NCI-H2029 treated with DMSO at 0.1 percent for 48 hours (cell line): ENCODE measurements around the gene EIF6.

ENCODE experiments used
- DNase-seq: peaks from one replicate; lab custom pipeline; 2025; lab: John Stamatoyannopoulos, UW

Gene EIF6

DNA sequence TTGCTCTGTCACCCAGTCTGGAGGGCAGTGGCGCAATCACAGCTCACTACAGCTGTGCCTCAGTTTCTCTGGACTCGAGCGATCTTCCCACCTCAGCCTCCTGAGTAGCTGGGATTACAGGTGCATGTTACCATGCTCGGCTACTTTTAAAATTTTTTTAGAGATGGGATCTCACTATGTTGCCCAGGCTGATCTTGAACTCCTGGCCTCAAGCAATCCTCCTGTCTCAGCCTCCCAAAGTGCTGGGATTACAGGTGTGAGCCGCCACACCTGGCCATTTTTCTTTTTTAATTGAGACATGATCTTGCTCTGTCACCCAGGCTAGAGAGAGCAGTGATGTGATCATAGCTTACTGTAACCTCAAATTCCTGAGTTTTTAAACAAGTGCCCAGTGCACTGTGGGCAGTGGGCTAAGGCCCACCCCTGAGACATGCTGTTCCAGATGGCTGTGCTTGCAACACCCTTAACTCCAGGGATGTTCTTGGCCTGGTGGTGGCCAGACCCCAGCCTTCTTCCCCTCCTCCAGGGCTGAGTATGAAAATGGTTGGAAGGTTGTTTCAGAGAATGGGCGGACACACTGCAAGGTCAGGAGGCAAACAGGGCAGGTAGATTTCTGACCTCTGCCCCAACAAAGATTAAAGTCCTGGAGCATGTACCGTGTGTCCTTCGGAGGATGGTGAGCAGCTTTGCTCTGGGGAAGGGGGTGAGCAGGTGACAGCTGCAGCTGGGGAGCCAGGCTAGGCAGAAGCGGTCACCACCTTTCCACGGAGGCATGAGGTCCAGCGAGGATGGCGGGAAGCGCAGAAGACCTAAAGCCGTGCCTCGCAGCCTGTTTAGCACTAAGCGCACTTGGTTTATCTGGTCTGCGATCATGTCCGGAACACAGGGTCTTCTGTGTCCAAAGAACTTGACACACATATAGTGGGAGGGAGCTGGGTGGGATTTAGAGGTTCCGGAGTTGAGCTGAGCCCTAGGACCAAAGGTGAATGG lies 9.0 kb upstream of the EIF6 start:
- DNase-seq, result no peak

DNA sequence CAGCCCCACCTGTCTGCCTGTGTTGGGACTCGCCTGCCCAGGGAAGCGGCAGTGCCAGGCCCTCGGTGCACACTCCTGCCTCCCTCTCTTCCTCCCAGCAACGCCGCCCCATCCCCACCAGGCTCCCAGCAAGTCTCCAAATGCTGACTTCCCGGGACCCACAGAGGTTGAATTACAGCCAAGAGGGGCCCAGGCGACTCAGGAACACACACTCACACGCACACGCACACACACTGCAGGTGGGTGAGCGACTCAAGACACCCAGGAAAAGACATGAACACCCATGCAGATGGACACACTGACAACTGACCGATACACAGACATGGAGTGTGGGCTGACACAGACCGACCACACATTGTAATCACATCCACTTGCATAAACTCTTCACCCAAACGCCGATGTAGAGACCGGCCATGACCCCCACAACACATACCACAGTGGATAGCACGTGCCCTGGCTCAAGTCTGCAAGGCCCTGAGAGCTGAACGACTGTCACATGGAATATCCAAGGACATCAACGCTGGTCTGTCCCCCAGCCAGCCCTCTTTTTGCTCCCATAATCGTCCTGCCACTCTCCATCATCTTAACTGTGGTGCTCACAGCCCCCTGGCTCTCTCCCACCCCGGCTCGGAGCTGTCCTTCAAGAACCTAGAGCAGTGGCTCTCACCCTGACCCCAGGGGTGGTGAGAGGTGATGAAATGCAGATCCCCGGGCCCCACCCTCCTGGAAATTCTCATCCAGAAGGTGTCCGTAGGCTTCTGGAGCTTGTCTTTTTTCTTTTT lies 8.1 kb upstream of the EIF6 start:
- no peak for DNase-seq

DNA sequence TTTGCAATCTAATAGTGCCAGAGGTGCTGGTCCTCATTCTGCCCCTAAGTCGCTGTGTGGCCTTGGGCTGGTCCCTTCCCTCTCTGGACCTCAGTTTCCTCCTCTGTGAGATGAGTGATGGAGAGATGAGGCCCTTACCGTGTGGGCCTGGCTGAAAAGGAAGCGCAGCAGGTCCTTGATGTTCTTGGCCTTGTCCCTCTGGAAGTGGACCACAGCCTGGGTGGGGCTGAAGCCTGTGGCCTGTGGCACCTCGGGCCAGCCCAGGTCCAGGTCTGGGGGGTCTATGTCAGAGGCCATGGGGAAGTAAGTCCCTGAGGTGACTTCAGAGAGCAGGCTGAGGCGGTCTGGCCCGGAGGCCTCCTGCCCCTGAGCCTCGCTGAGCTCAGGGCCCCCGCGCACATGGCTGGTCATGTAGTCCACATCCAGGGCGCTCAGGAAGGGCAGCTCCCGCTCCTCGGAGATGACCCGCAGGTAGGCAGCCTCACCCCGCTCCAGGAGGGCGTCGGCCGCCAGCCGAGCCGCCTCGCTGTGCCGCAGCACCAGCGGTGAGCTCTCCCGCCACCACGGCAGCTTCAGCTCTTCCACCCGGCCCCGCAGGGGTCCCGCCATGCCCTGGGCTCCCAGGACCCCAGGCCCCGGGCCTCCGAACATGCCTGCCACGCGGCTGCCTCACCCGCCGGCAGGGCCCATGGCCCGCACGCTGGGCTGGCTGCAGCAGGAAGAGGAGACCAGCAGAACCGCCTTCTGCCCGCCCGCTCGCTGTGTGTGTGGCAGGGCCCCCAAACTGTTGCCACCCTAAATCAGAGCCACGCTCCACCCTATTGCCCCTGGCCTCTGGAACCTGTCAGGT lies 7.3 kb upstream of the EIF6 start, which contains the start of gene FAM83C:
FAM83C (minus strand) TSS at position 772 of the 850 bp plus-strand sequence; CDS start at position 651, 121 bp downstream.
- DNase-seq, result no peak

- DNase-seq, result no peak
These were observed 6.4 kb upstream of the EIF6 start for GRCh38 chr20:35290887-35291417.

DNA sequence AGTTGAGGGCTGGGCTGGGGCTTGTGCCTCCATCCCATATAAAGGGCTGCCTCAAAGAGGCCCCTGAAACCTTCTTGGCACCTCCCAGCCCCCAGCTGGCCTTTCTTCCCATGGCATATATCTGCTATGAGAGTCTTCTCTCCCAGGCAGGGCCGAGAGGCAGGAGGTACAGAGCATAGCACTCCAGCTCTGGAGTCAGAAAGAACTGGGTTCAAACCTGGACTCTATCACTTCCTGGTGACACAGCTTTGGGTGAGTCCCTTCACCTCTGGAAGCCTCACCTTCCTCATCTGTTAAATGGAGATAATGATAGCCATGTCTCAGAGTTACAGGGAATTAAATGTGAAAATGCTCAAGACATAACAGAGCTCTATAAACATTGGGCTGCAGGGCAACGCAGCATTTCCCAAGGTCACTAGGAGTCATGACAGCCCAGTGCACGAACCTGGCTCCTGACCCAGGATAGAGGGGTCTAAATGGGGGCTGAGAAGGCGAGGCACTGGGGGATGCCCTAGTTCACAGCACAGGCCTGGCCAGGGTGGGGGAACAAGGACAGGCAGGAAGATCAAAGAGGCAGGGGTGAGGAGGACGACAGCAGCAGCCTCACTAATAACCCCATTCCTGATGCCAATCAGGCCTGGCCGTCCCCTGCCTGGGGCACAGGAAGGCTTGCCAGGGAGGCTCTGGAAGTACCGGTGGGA lies 5.8 kb upstream of the EIF6 start:
- no peak for DNase-seq

DNA sequence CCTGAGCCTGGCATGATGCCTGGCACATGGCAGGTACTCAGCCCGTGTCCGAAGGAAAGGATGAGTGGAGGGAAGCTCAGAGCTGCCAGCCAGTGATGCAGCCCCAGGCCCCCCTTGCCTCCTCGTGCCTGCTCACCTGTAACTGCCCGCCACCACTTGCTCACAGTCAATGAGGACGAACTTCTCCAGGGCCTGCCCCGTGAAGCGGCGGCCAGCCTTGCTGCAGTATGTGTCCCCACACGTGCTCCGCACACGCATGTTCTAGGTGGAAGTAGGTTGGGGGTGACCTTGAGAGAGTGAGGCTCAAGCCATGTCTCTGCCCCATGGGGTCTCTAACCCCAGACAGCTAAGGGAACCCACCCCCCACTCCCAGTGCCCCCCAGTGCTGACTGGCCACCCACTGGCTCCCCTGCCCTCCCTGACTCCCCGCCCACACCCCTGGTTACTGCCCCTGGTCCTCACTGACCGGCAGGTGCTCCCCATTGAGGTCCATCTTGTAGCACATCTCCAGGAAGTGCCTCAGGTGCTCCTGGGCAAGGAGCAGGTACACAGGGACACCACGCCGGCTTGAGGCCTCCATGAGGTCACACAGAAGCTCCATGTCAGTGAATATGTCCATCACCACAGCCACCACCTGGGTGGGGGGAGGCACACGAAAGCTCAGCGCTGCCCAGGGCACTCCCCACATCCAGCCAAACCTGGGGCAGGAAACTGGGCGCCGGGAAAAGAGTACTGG lies 3.9 kb upstream of the EIF6 start:
- no peak for DNase-seq

- DNase-seq, result no peak
These were observed 3.1 kb upstream of the EIF6 start for GRCh38 chr20:35287509-35288324.

- DNase-seq, result no peak
These were observed 2.4 kb upstream of the EIF6 start for GRCh38 chr20:35286899-35287508.

GRCh38 chr20:35286077-35286898 lies 1.7 kb upstream of the EIF6 start:
- no peak for DNase-seq

- no peak for DNase-seq
These were observed 1.2 kb upstream of the EIF6 start for GRCh38 chr20:35285806-35286076.

GRCh38 chr20:35284992-35285805 lies 627 bp upstream of the EIF6 start:
- no peak for DNase-seq

DNA sequence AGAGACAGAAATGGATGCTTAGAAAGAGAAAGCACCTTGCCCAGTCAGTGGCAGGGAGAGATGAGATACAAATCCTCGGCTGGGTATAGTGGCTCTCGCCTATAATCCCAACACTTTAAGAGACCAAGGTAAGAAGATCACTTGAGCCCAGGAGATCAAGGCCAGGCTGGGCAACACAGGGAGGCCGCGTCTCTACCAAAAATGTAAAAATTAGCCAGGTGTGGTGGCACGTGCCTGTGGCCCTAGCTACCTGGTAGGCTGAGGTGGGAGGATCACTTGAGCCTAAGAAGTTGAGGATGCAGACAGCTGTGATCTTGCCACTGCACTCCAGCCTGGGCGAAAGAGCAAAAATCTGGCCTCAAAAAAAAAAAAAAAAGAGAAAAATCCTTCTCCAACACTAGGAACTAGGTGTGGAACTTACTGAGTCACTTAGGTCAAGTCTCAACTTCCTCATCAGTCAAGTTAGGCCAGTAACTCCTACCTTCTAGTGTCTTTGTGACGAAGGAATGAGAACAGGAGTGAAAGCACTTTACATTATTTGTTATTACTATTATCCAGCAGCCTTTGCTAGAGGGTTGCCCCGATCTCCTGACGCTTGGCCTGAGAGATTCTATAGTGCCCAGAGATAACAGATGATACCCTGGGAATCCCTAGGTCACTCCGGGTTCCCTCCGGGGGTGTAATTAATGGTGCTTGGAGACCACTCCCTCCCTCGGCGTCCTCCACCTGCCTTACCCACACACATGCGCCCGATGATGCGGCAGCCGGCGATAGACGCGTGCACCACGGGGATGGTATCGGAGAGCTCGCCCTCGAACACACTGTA lies 918 bp downstream of the EIF6 start:
- no peak for DNase-seq

GRCh38 chr20:35281506-35282101 lies 3.0 kb downstream of the EIF6 start:
- DNase-seq, result no peak

DNA sequence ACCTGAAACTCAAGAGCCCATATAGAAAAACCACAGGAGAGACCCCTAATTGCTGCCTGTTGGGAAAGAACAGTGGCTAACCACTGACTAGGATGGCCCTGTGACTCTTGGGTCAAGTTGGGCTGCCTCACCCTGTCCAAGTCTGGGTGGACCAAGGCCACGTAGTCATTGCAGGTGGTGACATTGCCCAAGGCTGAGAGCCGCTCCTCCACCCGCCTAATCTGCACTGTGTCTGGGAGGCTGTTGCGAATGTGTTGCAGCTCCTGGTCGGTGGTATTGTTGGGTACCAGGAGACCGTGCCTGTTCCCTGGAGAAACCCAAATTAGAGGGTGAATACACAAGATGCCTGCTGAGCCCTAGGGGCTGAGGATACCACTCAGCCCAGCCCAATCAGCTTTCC lies 4.0 kb downstream of the EIF6 start:
- DNase-seq, result no peak

DNA sequence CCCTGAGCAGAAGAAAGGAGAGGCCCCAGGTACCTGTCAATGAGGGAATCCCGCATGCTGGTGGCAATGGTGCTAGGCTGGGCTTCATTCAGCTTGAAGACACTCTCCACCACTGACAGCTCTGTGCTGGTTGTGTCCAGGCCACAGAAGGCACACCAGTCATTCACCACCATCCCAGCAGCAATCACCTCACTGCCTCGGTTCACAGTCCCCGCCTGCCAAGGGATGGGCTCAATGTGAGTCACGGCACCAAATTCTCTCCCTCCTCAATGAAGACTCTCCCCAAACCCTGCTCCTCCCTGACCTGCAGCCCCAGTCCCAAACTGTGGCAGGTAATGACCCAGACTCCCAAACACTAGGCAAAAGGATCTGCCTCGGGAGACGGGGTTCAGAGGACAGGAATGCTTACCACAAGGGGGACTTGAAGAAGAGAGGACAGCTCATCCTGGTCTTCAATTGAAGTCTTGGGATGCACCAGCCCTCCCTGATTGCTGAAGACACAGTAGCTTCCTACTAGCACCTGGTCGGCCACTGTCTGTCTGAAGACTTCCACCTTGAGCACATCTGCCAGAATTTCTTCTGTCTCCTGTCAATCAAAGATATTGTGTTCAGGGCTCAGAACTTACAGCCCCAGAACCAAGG lies 4.9 kb downstream of the EIF6 start:
- DNase-seq, result no peak

DNA sequence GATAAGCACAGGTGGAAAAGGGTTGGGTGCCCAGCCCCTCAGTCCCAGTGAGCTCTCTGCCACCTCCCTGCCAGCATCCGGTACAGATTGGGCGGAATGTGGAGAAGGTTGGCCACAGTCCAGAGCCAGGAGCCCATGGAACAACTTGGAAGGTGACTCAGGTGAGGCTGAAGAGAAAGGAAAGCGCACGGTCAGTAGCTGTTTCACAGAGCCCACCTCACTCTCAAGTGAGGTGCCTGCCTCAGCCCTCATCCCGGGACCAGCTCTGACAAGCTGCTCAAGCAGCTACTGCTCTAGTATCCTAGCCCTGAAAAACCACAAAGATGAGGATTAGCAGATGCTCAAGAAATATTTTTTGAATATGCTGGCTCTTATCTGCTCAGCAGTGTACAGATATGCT lies 5.5 kb downstream of the EIF6 start:
- DNase-seq, result no peak
